AG04449 (cell line): ENCODE measurements around the gene MNAT1.

Experiments used
- CTCF ChIA-PET: fragments of 350-600 bp; formaldehyde crosslinking; extraction: SDS; loops from one replicate; lab custom pipeline; 2021; ENCODE audit warnings: antibody characterized with exemption; lab: Yijun Ruan, JAX
- POLR2A ChIA-PET: fragments of 400-600, 350-600 bp; formaldehyde crosslinking; extraction: SDS; loops from one replicate; lab custom pipeline; 2020; ENCODE audit warnings: antibody characterized with exemption, inconsistent platforms; lab: Yijun Ruan, JAX
- DNase-seq: peaks from one replicate; pipeline ENCODE4 v3.0.0-alpha.2; 2010; ENCODE audit warnings: low read depth, low spot score
- H3K4me3 ChIP-seq: 2 replicates; pipeline ENCODE4 v1.5.1; 2011; ENCODE audit warnings: low read depth, mild to moderate bottlenecking, control low read depth, low read length
- TF ChIP-seq, protein P1 (sequence below): IDR thresholded peaks from one replicate; pipeline ENCODE4 v1.5.1; 2011; ENCODE audit warnings: mild to moderate bottlenecking, moderate library complexity, low read length, control low read depth, inconsistent platforms; ENCODE audit not compliant: insufficient read depth; ENCODE audit errors: missing control alignments

MNAT1 gene

DNA sequence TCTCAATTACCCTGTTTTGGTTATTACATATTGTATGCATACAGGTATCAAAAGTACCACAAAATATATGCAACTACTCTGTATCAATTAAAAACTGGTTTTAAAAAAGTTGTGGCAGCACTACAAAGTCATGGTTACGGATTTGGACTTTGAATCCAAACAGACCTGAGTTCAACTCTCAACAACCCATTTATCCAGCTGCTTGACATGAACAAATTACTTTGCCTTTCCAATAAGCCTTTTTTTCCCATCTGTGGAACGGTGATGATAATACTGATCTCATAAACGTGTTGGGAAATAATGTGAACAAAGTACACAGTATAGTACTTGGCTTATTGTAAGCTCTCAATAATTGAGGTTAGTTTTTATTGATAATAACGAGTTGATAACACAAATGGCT, 85.0 kb downstream of the MNAT1 start:
- no peak for DNase-seq
- TF ChIP-seq, protein P1, sequence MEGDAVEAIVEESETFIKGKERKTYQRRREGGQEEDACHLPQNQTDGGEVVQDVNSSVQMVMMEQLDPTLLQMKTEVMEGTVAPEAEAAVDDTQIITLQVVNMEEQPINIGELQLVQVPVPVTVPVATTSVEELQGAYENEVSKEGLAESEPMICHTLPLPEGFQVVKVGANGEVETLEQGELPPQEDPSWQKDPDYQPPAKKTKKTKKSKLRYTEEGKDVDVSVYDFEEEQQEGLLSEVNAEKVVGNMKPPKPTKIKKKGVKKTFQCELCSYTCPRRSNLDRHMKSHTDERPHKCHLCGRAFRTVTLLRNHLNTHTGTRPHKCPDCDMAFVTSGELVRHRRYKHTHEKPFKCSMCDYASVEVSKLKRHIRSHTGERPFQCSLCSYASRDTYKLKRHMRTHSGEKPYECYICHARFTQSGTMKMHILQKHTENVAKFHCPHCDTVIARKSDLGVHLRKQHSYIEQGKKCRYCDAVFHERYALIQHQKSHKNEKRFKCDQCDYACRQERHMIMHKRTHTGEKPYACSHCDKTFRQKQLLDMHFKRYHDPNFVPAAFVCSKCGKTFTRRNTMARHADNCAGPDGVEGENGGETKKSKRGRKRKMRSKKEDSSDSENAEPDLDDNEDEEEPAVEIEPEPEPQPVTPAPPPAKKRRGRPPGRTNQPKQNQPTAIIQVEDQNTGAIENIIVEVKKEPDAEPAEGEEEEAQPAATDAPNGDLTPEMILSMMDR = no peak
- H3K4me3 ChIP-seq = no peak overlapping the region
- CTCF ChIA-PET = no interaction called here
- POLR2A ChIA-PET = no interaction called here

DNA sequence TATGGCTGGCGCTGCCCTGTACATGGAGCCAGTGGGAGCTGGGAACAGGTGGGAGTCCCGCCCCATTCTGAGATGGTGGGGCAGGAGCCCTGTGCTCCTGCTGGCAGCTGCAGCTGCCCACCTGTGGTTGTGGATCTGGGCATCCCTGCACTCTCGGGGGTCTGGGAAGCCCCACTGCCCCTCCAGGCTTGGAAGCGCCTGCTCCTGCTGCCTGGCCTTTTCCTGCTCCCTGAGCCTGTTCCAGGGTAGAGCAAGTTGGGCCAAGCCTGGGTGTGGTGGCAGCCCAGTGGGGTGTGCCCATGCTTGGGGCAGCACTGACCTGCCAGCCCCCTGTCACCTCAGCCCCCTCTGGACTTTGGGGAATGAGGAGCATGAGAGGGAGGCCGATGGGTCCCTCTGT, 104.0 kb downstream of the MNAT1 start:
- DNase-seq = no peak
- CTCF ChIA-PET = interaction anchor here (0.8 kb wide), 1 partner anchor 9 kb away, joined by 3 read pairs; no protein-coding TSS in a partner anchor
- H3K4me3 ChIP-seq = no peak overlapping the region
- POLR2A ChIA-PET = no interaction called here
- TF ChIP-seq, protein P1 = no peak

DNA sequence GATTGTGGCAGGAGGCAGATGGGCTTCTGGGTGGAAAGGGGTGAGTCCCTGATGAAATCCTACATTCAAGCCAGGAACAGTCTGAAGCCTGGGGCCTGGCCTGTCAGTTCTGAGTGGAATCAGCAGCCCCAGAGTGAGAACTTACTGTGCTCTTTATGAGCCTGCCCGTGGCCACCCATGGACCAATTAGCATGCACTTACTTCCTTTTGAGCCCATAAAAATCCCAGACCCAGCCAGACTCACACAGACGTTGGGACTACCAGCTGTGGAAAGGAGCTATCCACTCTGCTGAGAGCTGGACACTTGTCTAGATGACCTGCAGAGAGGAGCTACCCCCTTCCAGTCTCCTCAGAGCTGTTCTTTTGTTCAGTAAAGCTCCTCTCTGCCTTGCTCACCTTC, 104.5 kb downstream of the MNAT1 start:
- no peak for DNase-seq
- TF ChIP-seq, protein P1 = no peak
- ChIA-PET POLR2A (no interaction called here), CTCF (interaction anchor here (0.8 kb wide), 1 partner anchor 8 kb away, joined by 3 read pairs; no protein-coding TSS in a partner anchor)
- H3K4me3 ChIP-seq = no peak overlapping the region

DNA sequence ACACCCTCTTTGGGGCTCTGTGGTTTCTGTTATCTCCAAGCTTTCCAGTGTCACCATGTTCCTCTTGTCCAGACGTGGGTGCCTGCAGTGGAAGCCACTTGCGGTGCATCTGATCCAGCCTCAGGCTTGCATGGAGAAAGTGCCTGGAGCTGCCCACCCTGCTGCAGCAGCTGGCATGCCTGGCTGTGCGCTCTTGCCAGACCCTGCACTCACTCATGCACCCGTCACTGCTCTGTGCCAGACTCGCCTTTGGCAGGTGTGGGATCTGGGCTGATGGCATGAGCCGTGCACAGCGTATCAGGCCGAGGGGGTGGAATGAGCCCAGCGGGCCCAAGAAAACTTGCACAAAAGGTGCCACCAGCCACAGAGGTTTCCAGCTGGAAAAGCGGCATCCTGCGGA, 105.1 kb downstream of the MNAT1 start:
- ChIA-PET CTCF (interaction anchor here (0.8 kb wide), 1 partner anchor 8 kb away, joined by 3 read pairs; no protein-coding TSS in a partner anchor), POLR2A (no interaction called here)
- DNase-seq = no peak
- TF ChIP-seq, protein P1 = no peak
- H3K4me3 ChIP-seq = no peak overlapping the region

DNA sequence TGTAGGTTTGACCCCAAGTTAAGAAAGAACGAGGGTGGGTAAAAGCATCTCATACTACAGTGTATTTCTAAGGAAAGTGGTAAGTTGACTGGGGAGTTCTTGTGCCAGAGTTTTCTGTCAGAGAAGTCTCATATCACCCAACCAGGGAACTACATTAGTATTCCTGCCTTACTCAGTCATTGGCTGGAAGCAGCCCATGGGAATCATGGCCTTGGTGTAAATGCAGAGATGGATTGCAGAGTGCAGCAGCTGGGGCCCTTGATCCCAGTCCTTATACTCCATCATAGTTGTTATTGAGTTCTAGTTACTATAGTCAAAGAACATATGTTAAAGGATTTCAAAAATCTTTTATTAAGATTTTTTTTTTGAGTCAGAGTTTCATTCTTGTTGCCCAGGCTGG, 105.8 kb downstream of the MNAT1 start:
- CTCF ChIA-PET = no interaction called here
- no peak for DNase-seq
- POLR2A ChIA-PET = no interaction called here
- no peak overlapping the region for H3K4me3 ChIP-seq
- TF ChIP-seq, protein P1 = no peak

DNA sequence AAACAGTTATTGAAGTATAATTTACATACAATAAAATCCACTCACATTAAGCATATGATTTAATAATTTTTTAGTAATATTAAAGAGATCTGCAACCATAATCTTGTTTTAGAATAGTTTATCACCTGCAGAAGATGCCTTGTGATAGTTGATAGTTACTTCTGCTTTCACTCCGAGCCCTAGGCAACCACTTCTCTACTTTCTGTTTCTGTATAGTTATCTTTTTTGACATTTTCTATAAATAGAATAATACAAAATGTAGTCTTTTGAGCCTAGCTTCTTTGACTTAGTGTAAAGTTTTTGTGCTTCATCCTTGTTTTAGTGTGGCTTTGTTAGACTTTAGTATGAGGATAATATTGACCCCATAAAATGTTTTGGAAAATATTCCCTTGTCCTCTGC, 111.0 kb downstream of the MNAT1 start:
- TF ChIP-seq, protein P1 = no peak
- CTCF ChIA-PET = interaction anchor here (1.1 kb wide), 1 partner anchor 9 kb away, joined by 3 read pairs; no protein-coding TSS in a partner anchor
- no peak overlapping the region for H3K4me3 ChIP-seq
- no peak for DNase-seq
- POLR2A ChIA-PET = no interaction called here
